ENCODE results near the gene ARID5B. TPM values are rescaled to one million over a fixed set of nuclear protein-coding genes. Genes with fewer than 3 reads are reported as not detected.

The ARID5B gene
- total and polyA plus RNA-seq, 2 experiments from 2014 or later = 53.2 to 55.0 TPM

- H3K4me2 ChIP-seq = peak overlapping the region; percentile 9
- DNase-seq (ENCODE audit: low spot score) = no peak
- peak overlapping the region; percentile 68 for H3K27ac ChIP-seq
- H3K9me2 ChIP-seq (replicated peaks; ENCODE audit: insufficient read depth) = no peaks in the 10 kb centered on the region
- peaks cover 91% of the 10 kb centered on the region for H3K79me2 ChIP-seq
- peaks cover 6% of the 10 kb centered on the region for H3K36me3 ChIP-seq (replicated peaks; ENCODE audit: insufficient read depth, low read depth)
- H3K9me3 ChIP-seq (ENCODE audit: low read depth) = no peaks in the 10 kb centered on the region
- H3K4me1 ChIP-seq (ENCODE audit: insufficient read depth) = peaks cover 57% of the 10 kb centered on the region
- WGBS (ENCODE audit: low lambda C conversion rate, missing lambda C conversion rate) = 98% methylated on average over 2 of the region's 2 CpGs
- TF ChIP-seq EZH2 (IDR thresholded peaks at IDR 0.05; ENCODE audit: borderline replicate concordance) (no peak), EZH2phosphoT487 (IDR thresholded peaks at IDR 0.05; ENCODE audit: low read depth, severe bottlenecking, unreplicated experiment) (no peak)
- TF ChIP-seq, protein P1, sequence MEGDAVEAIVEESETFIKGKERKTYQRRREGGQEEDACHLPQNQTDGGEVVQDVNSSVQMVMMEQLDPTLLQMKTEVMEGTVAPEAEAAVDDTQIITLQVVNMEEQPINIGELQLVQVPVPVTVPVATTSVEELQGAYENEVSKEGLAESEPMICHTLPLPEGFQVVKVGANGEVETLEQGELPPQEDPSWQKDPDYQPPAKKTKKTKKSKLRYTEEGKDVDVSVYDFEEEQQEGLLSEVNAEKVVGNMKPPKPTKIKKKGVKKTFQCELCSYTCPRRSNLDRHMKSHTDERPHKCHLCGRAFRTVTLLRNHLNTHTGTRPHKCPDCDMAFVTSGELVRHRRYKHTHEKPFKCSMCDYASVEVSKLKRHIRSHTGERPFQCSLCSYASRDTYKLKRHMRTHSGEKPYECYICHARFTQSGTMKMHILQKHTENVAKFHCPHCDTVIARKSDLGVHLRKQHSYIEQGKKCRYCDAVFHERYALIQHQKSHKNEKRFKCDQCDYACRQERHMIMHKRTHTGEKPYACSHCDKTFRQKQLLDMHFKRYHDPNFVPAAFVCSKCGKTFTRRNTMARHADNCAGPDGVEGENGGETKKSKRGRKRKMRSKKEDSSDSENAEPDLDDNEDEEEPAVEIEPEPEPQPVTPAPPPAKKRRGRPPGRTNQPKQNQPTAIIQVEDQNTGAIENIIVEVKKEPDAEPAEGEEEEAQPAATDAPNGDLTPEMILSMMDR (IDR thresholded peaks at IDR 0.05; ENCODE audit: poor library complexity) = no peak
- H4K20me1 ChIP-seq (ENCODE audit: insufficient read depth, poor library complexity, severe bottlenecking) = peaks cover 3% of the 10 kb centered on the region
- no peak overlapping the region for H3K4me3 ChIP-seq
- H3K27me3 ChIP-seq = no peaks in the 10 kb centered on the region
- no peak overlapping the region for H2AFZ ChIP-seq
Measured at GRCh38 chr10:62056219-62056618, 154.7 kb downstream of the ARID5B start.

DNA sequence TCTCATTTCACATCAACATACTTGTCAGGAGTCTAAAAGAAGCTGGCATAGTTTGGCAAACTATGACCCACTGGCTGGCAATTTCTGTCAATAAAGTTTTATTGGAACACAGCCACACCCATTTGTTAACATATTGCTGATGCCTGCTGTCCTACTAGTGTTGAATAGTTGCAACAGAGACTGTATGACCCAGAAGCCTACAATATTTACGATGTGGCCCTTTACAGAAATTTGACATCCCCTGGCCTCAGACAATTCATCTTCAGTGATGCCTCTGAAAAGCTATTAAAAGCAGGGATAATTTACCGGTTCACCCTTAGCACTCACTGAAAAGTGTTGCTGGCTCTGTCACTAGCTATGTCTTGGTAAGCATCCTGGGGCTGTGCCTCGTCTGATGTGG is 155.2 kb downstream of the ARID5B start:
- TF ChIP-seq EZH2 (IDR thresholded peaks at IDR 0.05; ENCODE audit: borderline replicate concordance) (no peak), EZH2phosphoT487 (IDR thresholded peaks at IDR 0.05; ENCODE audit: low read depth, severe bottlenecking, unreplicated experiment) (no peak)
- TF ChIP-seq, protein P1 (IDR thresholded peaks at IDR 0.05; ENCODE audit: poor library complexity) = no peak
- Histone ChIP-seq H3K4me1 (ENCODE audit: insufficient read depth) (peaks cover 57% of the 10 kb centered on the region), H3K4me2 (peak overlapping the region; percentile 9), H3K4me3 (no peak overlapping the region), H3K36me3 (replicated peaks; ENCODE audit: insufficient read depth, low read depth) (peaks cover 6% of the 10 kb centered on the region), H3K27me3 (no peaks in the 10 kb centered on the region), H3K9me2 (replicated peaks; ENCODE audit: insufficient read depth) (no peaks in the 10 kb centered on the region), H3K79me2 (peaks cover 90% of the 10 kb centered on the region), H4K20me1 (ENCODE audit: insufficient read depth, poor library complexity, severe bottlenecking) (peaks cover 3% of the 10 kb centered on the region), H3K9me3 (ENCODE audit: low read depth) (no peaks in the 10 kb centered on the region), H3K27ac (peak overlapping the region; percentile 68), H2AFZ (no peak overlapping the region)
- no peak for DNase-seq (ENCODE audit: low spot score)
- 80% methylated on average over 3 of the region's 3 CpGs for WGBS (ENCODE audit: low lambda C conversion rate, missing lambda C conversion rate)

DNA sequence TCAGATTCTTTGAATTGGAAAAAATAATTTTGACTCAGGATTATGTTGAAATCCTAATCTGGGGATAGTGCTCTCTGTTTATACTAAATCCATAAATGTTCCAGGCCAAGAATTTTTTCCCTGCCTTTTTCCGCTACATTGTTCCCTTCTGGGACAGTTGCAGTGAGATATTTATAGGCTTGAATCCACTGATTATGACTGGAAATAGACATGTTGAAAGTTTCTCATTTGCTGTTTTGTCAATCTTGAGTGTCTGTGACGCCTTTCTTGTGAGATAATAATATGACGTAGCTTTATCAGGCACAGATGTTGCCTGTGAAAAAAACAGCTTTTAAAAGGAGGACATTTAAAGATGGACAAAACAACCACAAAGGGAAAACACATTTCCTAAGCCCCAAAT is 155.9 kb downstream of the ARID5B start:
- H3K4me2 ChIP-seq = peak overlapping the region; percentile 9
- H3K9me3 ChIP-seq (ENCODE audit: low read depth) = no peaks in the 10 kb centered on the region
- H3K4me3 ChIP-seq = no peak overlapping the region
- no peak overlapping the region for H2AFZ ChIP-seq
- H3K4me1 ChIP-seq (ENCODE audit: insufficient read depth) = peaks cover 61% of the 10 kb centered on the region
- TF ChIP-seq EZH2phosphoT487 (IDR thresholded peaks at IDR 0.05; ENCODE audit: low read depth, severe bottlenecking, unreplicated experiment) = no peak
- no peak for TF ChIP-seq EZH2 (IDR thresholded peaks at IDR 0.05; ENCODE audit: borderline replicate concordance)
- TF ChIP-seq, protein P1 (IDR thresholded peaks at IDR 0.05; ENCODE audit: poor library complexity) = no peak
- H3K36me3 ChIP-seq (replicated peaks; ENCODE audit: insufficient read depth, low read depth) = peaks cover 6% of the 10 kb centered on the region
- H3K27ac ChIP-seq = peak overlapping the region; percentile 68
- H3K9me2 ChIP-seq (replicated peaks; ENCODE audit: insufficient read depth) = no peaks in the 10 kb centered on the region
- no peaks in the 10 kb centered on the region for H3K27me3 ChIP-seq
- peaks cover 89% of the 10 kb centered on the region for H3K79me2 ChIP-seq
- peaks cover 3% of the 10 kb centered on the region for H4K20me1 ChIP-seq (ENCODE audit: insufficient read depth, poor library complexity, severe bottlenecking)
- WGBS (ENCODE audit: low lambda C conversion rate, missing lambda C conversion rate) = 64% methylated on average over 3 of the region's 3 CpGs
- no peak for DNase-seq (ENCODE audit: low spot score)

- Histone ChIP-seq H3K4me1 (ENCODE audit: insufficient read depth) (peaks cover 61% of the 10 kb centered on the region), H3K79me2 (peaks cover 84% of the 10 kb centered on the region), H3K36me3 (replicated peaks; ENCODE audit: insufficient read depth, low read depth) (peaks cover 6% of the 10 kb centered on the region), H3K4me3 (no peak overlapping the region), H3K9me3 (ENCODE audit: low read depth) (no peaks in the 10 kb centered on the region), H3K27ac (peak overlapping the region; percentile 68), H3K4me2 (peak overlapping the region; percentile 9), H3K9me2 (replicated peaks; ENCODE audit: insufficient read depth) (no peaks in the 10 kb centered on the region), H4K20me1 (ENCODE audit: insufficient read depth, poor library complexity, severe bottlenecking) (peaks cover 3% of the 10 kb centered on the region), H3K27me3 (no peaks in the 10 kb centered on the region), H2AFZ (no peak overlapping the region)
- 71% methylated on average over 5 of the region's 5 CpGs for WGBS (ENCODE audit: low lambda C conversion rate, missing lambda C conversion rate)
- no peak for DNase-seq (ENCODE audit: low spot score)
- no peak for TF ChIP-seq EZH2phosphoT487 (IDR thresholded peaks at IDR 0.05; ENCODE audit: low read depth, severe bottlenecking, unreplicated experiment)
- TF ChIP-seq, protein P1 (IDR thresholded peaks at IDR 0.05; ENCODE audit: poor library complexity) = no peak
- TF ChIP-seq EZH2 (IDR thresholded peaks at IDR 0.05; ENCODE audit: borderline replicate concordance) = no peak
Measured at GRCh38 chr10:62057850-62058249, 156.4 kb downstream of the ARID5B start.
